ENCODE measurements around the gene POLD3.

The POLD3 gene

GRCh38 chr11:74592441-74593362, at the start of gene POLD3:
Gene POLD3, plus strand, starts transcription at chr11:74592582. Its CDS starts 77 bp downstream, at chr11:74592659.
- peak; percentile 85 to 93 for DNase-seq (ENCODE audit: low read depth in 1 of 2, low spot score in 1 of 2)

GRCh38 chr11:74543991-74544390, 48.4 kb upstream of the POLD3 start:
- DNase-seq (ENCODE audit: low read depth in 1 of 2, low spot score in 1 of 2), result no peak

GRCh38 chr11:74546752-74547151, 45.6 kb upstream of the POLD3 start:
- DNase-seq (ENCODE audit: low read depth in 1 of 2, low spot score in 1 of 2), result no peak

DNA sequence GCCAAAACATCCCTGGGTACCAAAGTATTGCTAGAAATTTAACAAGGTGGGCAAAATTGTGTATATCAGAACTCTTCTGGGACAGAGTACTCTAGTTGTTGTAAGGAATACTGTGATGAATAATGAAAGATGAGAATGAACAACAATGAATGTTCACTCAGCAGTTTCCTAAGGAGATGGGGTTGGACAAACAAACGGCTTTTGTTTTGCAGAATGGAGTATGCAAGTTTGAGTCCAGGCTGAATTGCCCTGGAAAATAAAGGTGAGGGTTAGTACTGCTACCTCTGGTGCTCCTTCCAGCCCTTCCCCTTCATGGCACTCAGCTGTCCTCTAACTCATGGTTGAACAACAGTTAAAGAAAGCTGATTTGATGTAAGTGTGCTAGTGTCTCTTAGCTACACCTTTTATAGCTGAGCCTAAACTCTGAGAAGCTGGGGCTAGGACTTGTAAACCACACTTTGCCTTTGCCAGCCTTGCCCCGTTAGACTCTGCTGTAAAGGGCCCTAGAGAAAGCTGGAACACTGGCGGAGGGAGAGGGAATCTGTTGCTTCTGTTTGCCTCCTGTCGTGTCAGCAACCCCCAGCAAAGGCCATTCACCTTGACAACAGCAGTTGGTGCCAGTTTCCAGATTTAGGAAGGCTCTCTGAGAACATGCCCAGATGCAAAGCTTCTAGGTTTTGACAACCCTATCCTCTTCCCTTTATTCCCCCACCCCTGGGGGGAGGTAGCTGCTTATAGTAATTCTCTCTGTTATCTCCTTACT, 41.2 kb upstream of the POLD3 start:
- DNase-seq (ENCODE audit: low read depth in 1 of 2, low spot score in 1 of 2), result no peak

DNA sequence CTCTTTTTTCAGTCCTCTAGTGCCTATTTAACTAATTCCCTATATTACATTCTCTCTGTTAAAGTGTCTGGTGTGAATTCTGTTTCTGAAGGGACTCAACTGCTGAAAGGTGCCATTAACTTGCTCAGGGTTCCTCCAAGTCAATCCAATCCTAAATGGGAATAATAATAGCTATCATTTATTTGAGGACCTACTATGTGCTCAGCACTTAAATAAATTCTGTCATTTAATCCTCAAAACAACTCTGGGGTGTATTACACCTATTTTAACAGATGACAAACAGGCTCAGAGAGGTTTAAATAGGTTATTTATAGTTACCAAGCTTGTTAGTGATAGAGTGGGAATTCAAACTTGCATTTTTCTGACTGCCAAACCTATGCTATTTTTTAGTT, 40.6 kb upstream of the POLD3 start:
- DNase-seq (ENCODE audit: low read depth in 1 of 2, low spot score in 1 of 2), result no peak

GRCh38 chr11:74557526-74557925, 34.9 kb upstream of the POLD3 start:
- no peak for DNase-seq (ENCODE audit: low read depth in 1 of 2, low spot score in 1 of 2)

GRCh38 chr11:74559110-74559933, 33.1 kb upstream of the POLD3 start:
- no peak for DNase-seq (ENCODE audit: low read depth in 1 of 2, low spot score in 1 of 2)

- no peak for DNase-seq (ENCODE audit: low read depth in 1 of 2, low spot score in 1 of 2)
Measured at GRCh38 chr11:74559934-74560309, 32.5 kb upstream of the POLD3 start.

GRCh38 chr11:74566146-74566960, 26.0 kb upstream of the POLD3 start:
- no peak for DNase-seq (ENCODE audit: low read depth in 1 of 2, low spot score in 1 of 2)

GRCh38 chr11:74568028-74568427, 24.4 kb upstream of the POLD3 start:
- DNase-seq (ENCODE audit: low read depth in 1 of 2, low spot score in 1 of 2), result no peak

DNA sequence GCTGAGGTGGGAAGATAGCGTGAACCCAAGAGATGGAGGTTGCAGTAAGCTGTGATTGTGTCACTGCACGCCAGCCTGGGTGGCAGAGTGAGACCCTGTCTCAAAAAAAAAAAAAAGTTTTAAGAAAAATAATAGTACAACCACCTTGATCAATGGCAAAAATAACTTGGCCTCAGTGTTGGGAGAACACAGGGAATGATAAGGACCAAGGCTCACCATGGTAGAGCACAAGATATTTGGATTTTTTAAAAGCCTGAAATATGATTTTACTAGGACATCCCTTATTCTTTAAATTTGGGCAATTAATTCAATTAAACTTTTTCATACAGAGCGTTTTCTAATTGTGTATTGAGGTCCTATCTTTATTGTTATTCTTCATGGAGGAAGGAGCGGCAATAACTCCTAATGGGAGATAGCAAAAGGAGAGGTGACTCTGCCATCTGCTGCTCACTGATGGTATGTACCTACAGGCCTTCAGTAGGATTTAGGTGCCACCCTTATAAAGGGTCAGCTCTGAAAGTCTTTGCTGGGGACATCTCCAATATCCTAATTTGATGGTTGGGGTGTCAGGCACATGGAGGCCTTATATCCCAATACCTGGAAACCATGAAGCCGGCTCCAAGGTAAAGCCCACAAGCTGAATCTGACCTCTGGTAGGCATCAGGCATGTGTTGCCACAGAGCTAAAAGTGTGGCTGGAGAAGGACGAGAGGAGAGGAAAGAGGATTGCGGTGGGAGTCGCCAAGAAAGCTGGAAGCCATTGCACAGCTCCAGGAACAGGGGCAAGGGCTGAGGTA, 21.9 kb upstream of the POLD3 start:
- peak in 1 of 2 donors; percentile 27 for DNase-seq (ENCODE audit: low read depth in 1 of 2, low spot score in 1 of 2)

DNA sequence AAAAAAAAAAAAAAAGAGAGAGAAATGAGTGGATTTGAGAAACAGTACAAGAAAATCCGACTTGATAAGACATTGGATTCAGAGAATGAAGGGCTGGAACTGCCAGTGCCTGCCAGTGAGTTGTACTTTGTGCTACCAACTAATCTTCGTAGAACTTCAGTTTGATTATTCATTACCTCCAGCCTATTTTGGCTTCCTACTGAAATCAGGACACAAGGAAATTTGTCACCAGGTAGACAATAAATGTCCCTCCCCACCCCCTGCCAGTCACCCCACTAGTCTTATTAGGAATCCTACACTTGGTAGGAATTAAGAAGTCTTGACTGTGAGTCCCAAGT, 21.4 kb upstream of the POLD3 start:
- no peak for DNase-seq (ENCODE audit: low read depth in 1 of 2, low spot score in 1 of 2)

- DNase-seq (ENCODE audit: low read depth in 1 of 2, low spot score in 1 of 2), result no peak
Measured at GRCh38 chr11:74572349-74572748, 20.0 kb upstream of the POLD3 start.

- no peak for DNase-seq (ENCODE audit: low read depth in 1 of 2, low spot score in 1 of 2)
Measured at GRCh38 chr11:74574563-74574962, 17.8 kb upstream of the POLD3 start.

DNA sequence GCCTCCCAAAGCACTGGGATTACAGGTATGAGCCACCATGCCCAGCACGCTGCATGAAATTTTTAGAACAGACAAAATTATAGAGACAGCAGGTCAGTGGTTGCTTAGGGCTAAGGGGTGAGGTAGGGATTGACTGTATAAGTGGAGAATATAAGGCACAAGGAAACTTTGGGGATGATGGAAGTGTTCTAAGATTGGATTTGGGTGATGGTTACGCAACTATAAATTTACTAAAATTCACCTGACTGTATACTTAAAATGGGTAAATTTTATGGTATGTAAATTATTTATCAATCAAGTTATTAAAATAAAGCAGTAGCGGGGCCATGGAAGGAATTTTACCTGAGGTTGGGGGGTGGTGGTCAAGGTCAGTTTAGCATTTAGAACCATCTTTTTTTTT, 16.4 kb upstream of the POLD3 start:
- DNase-seq (ENCODE audit: low read depth in 1 of 2, low spot score in 1 of 2), result no peak

DNA sequence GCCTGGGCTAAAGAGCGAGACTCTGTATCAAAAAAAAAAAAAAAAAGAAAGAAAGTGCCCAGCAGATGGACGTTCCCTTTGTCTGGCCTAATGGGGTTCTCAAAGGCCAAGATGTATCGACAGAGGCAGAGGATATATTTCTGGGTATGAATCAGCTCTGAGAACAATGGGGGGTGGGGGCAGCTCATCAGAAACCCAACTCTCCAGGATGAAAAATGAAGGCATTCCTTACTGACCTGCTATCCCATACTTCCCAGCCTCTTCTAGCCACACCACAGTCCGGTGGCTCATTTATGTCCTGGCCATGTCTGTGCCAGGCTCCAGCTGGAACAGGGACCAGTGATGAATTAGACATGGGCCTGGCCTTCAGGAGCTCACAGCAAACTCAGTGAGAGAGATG, 15.2 kb upstream of the POLD3 start:
- DNase-seq (ENCODE audit: low read depth in 1 of 2, low spot score in 1 of 2), result no peak

DNA sequence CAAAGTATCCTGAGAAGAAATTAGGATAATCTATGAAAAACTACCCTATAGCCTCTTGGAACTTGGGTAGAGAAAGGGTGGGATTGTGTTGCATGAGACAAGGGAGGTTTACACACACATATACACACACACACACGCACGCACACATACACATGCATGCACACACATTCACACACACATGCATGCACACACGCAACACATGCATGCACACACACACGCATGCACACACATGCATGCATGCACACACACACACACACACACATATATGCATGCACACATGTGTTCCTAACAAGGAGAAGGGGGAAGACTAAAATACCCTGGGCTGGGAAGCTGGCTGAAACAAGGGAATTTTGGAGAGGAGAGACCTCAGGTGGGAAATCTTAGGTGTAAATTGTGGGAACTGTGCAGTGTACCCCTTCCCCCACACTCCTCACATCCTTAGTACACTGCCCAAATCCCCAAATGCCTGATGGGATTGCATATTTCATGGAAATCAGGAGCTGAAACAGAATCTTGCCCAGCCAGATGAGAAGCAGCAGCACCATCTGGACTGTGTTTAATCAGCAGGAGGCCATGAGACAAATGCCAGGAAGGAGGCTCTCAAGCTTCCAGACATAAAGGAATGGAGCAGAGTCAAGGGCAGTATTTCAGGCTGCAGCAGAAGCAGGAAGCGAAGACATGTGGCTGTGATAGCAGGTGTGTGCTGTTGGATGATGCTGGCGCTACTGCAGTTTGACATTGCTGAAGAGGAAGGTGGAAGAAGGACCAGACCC, 14.6 kb upstream of the POLD3 start:
- no peak for DNase-seq (ENCODE audit: low read depth in 1 of 2, low spot score in 1 of 2)

DNA sequence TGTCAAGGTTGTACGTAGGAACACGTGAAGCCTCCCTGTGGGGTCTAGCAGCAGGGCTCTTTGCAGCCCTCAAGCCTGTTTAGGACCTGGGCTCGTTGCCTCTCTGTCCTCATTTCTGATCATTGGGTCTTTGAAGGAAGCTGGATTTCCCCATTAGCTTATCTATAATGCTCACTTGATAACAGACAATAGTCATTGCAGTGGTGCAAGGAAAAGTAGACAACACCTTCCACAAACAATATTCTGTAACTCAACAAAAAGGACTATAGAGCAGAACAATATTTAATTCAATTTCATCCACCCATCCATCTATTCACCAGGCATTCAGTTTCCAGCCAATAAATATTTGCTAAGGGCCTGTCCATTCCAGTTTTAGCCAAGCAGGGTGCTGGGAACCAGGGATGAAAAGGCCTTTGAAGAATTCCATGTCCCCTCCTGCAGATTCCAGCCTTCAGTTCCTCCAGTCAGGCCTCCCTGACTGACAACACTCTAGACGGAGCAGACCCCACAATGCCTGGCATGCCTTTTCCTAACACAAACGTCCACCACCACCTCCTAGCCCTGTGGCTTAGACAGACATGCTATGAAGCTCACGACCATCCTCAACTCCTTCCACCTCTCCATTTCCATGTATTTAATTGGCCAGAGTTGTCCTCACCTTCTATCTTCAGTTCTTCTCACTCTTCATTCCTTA, 12.7 kb upstream of the POLD3 start:
- DNase-seq (ENCODE audit: low read depth in 1 of 2, low spot score in 1 of 2), result no peak
